Liver (tissue), 9 donors: Measurements from ENCODE around the gene RNU5D-1. TPM values are rescaled to one million over a fixed set of nuclear protein-coding genes. Genes with fewer than 3 reads are reported as not detected.

Experiments
- DNase-seq: peaks from one replicate; pipeline ENCODE4 v3.0.0-alpha.2; 2017; ENCODE audit warnings: low spot score
- H3K27ac ChIP-seq, 2 donors: one replicate each; pipeline ENCODE4 v1.7.0; 2013; ENCODE audit warnings: inconsistent platforms in 2 of 2, low read length in 2 of 2, control low read depth in 1 of 2, low read depth in 1 of 2, mild to moderate bottlenecking in 1 of 2
- H3K27me3 ChIP-seq, 4 donors: one replicate each; pipeline versions ENCODE4 v1.6.1 to v1.7.0; 2013; ENCODE audit warnings: low read length in 3 of 4, inconsistent platforms in 1 of 4, mild to moderate bottlenecking in 1 of 4, moderate library complexity in 1 of 4; ENCODE audit not compliant: control insufficient read depth in 4 of 4, insufficient read depth in 4 of 4
- H3K36me3 ChIP-seq, 4 donors: one replicate each; pipeline versions ENCODE4 v1.6.1 to v1.7.0; 2013; ENCODE audit warnings: low read length in 3 of 4, mild to moderate bottlenecking in 3 of 4, low read depth in 1 of 4, moderate library complexity in 1 of 4; ENCODE audit not compliant: control insufficient read depth in 4 of 4, insufficient read depth in 3 of 4
- H3K4me1 ChIP-seq, 4 donors: one replicate each; pipeline versions ENCODE4 v1.6.1 to v1.7.0; 2013; ENCODE audit warnings: low read length in 3 of 4, mild to moderate bottlenecking in 3 of 4, moderate library complexity in 1 of 4; ENCODE audit not compliant: control insufficient read depth in 4 of 4, insufficient read depth in 4 of 4
- H3K4me3 ChIP-seq, 3 donors: one replicate each; pipeline versions ENCODE4 v1.6.1 to v1.7.0; 2013; ENCODE audit warnings: low read length in 3 of 3, control low read depth in 1 of 3, low read depth in 1 of 3, mild to moderate bottlenecking in 1 of 3
- H3K9ac ChIP-seq, 2 donors: one replicate each; pipeline ENCODE4 v1.7.0; 2013; ENCODE audit warnings: low read length in 2 of 2, mild to moderate bottlenecking in 2 of 2, moderate library complexity in 2 of 2, control low read depth in 1 of 2, low read depth in 1 of 2
- H3K9me3 ChIP-seq, 4 donors: one replicate each; pipeline versions ENCODE4 v1.6.1 to v1.7.0; 2013; ENCODE audit warnings: low read length in 3 of 4; ENCODE audit not compliant: control insufficient read depth in 4 of 4
- EGR1 ChIP-seq, 2 donors: IDR thresholded peaks; 2 replicates each; pipeline ENCODE4 v1.6.1; 2016 to 2018; ENCODE audit warnings: antibody characterized with exemption in 2 of 2, low read depth in 2 of 2
- FOXA1 ChIP-seq: IDR thresholded peaks from 2 replicates; pipeline ENCODE4 v1.6.1; 2016; ENCODE audit warnings: antibody characterized with exemption
- FOXA2 ChIP-seq: IDR thresholded peaks from 2 replicates; pipeline ENCODE4 v1.6.1; 2016; ENCODE audit warnings: antibody characterized with exemption
- GABPA ChIP-seq, 2 donors: IDR thresholded peaks in 1 of 2; conservative IDR thresholded peaks in 1 of 2; 2 replicates each; pipeline ENCODE4 v1.6.1; 2016; ENCODE audit warnings: antibody characterized with exemption in 2 of 2, mild to moderate bottlenecking in 1 of 2, moderate library complexity in 1 of 2
- HNF4A ChIP-seq, 2 donors: conservative IDR thresholded peaks; 2 replicates each; pipeline ENCODE4 v1.6.1; 2016; ENCODE audit warnings: antibody characterized with exemption in 2 of 2, mild to moderate bottlenecking in 2 of 2
- HNF4G ChIP-seq: IDR thresholded peaks from 2 replicates; pipeline ENCODE4 v1.6.1; 2016; ENCODE audit warnings: antibody characterized with exemption
- JUND ChIP-seq, 2 donors: IDR thresholded peaks; 2 replicates each; pipeline ENCODE4 v1.6.1; 2016; ENCODE audit warnings: antibody characterized with exemption in 2 of 2
- NR2F2 ChIP-seq: IDR thresholded peaks from 2 replicates; pipeline ENCODE4 v1.6.1; 2016; ENCODE audit warnings: antibody characterized with exemption
- RAD21 ChIP-seq, 2 donors: IDR thresholded peaks; 2 replicates each; pipeline ENCODE4 v1.6.1; 2016; ENCODE audit warnings: antibody characterized with exemption in 2 of 2, mild to moderate bottlenecking in 2 of 2
- RXRA ChIP-seq, 2 donors: IDR thresholded peaks; 2 replicates each; pipeline ENCODE4 v1.6.1; 2017 to 2018; ENCODE audit warnings: antibody characterized with exemption in 2 of 2, mild to moderate bottlenecking in 1 of 2
- SP1 ChIP-seq: IDR thresholded peaks from 2 replicates; pipeline ENCODE4 v1.6.1; 2018; ENCODE audit warnings: antibody characterized with exemption, mild to moderate bottlenecking
- TAF1 ChIP-seq: conservative IDR thresholded peaks from 2 replicates; pipeline ENCODE4 v1.6.1; 2016; ENCODE audit warnings: antibody characterized with exemption, mild to moderate bottlenecking
- WGBS: extraction: QIAGEN DNeasy Blood & Tissue Kit; methylation state at CpG from one replicate; pipeline ENCODE4 v1.1.7; 2013; 5-methylcytosine and 5-hydroxymethylcytosine counted together
- polyA plus RNA-seq, 2 donors: library from polyadenylated mRNA; stranded (reverse) in 1 of 2; unstranded in 1 of 2; fragments of 200-250 nt in 1 of 2; fragments of >200 nt in 1 of 2; fragmentation: Nextera tagmentation in 1 of 2; extraction: Ambion mirVana in 1 of 2; gene quantifications; one replicate each; pipeline versions ENCODE4 v1.2.1 to v1.2.3, GENCODE V29; 2013 to 2015
- total RNA-seq, 2 donors: library from RNA; depleted of rRNA; stranded (reverse); fragments of >200 nt; gene quantifications; one replicate each; pipeline ENCODE4 v1.2.3, GENCODE V29; 2014
- TF ChIP-seq, protein P1 (sequence below): IDR thresholded peaks from 2 replicates; pipeline ENCODE4 v1.6.1; 2016; ENCODE audit warnings: antibody characterized with exemption, mild to moderate bottlenecking
- TF ChIP-seq, protein P2 (sequence below): IDR thresholded peaks from 2 replicates; pipeline ENCODE4 v1.6.1; 2016; ENCODE audit warnings: antibody characterized with exemption
- TF ChIP-seq, protein P3 (sequence below): fragments of 150-350 bp; IDR thresholded peaks from 2 replicates; pipeline ENCODE4 v1.5.1; 2017; ENCODE audit warnings: improper control_type of control experiment, low read depth, low read length; ENCODE audit not compliant: missing input control
- TF ChIP-seq, protein P4 (sequence below): IDR thresholded peaks from 2 replicates; pipeline ENCODE4 v1.6.1; 2016; ENCODE audit warnings: antibody characterized with exemption
- donor health status: healthy.
- donor health status: healthy.
- donor health status: healthy.
- donor health status: healthy.
- donor health status: healthy.

The RNU5D-1 gene
- total and polyA plus RNA-seq, 4 donors: not detected

DNA sequence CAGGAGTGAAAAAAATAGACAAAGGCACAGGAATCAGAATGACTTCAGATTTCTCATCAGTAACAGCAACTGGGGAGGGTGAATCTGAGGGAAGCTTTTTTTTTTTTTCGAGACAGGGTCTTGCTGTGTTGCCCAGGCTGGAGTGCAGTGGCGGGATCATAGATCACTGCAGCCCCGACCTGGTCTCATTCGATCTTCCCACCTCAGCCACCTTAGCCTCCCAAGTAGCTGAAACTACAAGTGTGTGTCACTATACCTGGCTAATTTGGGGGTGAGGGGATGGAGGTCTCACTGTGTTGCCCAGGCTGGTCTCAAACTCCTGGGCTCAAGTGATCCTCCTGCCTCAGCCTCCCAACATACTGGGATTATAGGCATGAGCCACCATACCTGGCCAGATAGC is 45.8 kb downstream of the RNU5D-1 start:
- no peaks in the 10 kb centered on the region for H3K36me3 ChIP-seq
- no peak for TF ChIP-seq JUND (IDR thresholded peaks at IDR 0.05)
- TF ChIP-seq, protein P1, sequence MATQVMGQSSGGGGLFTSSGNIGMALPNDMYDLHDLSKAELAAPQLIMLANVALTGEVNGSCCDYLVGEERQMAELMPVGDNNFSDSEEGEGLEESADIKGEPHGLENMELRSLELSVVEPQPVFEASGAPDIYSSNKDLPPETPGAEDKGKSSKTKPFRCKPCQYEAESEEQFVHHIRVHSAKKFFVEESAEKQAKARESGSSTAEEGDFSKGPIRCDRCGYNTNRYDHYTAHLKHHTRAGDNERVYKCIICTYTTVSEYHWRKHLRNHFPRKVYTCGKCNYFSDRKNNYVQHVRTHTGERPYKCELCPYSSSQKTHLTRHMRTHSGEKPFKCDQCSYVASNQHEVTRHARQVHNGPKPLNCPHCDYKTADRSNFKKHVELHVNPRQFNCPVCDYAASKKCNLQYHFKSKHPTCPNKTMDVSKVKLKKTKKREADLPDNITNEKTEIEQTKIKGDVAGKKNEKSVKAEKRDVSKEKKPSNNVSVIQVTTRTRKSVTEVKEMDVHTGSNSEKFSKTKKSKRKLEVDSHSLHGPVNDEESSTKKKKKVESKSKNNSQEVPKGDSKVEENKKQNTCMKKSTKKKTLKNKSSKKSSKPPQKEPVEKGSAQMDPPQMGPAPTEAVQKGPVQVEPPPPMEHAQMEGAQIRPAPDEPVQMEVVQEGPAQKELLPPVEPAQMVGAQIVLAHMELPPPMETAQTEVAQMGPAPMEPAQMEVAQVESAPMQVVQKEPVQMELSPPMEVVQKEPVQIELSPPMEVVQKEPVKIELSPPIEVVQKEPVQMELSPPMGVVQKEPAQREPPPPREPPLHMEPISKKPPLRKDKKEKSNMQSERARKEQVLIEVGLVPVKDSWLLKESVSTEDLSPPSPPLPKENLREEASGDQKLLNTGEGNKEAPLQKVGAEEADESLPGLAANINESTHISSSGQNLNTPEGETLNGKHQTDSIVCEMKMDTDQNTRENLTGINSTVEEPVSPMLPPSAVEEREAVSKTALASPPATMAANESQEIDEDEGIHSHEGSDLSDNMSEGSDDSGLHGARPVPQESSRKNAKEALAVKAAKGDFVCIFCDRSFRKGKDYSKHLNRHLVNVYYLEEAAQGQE: no peak
- no peak for TF ChIP-seq RAD21 (IDR thresholded peaks at IDR 0.05)
- TF ChIP-seq NR2F2: no peak
- TF ChIP-seq, protein P2, sequence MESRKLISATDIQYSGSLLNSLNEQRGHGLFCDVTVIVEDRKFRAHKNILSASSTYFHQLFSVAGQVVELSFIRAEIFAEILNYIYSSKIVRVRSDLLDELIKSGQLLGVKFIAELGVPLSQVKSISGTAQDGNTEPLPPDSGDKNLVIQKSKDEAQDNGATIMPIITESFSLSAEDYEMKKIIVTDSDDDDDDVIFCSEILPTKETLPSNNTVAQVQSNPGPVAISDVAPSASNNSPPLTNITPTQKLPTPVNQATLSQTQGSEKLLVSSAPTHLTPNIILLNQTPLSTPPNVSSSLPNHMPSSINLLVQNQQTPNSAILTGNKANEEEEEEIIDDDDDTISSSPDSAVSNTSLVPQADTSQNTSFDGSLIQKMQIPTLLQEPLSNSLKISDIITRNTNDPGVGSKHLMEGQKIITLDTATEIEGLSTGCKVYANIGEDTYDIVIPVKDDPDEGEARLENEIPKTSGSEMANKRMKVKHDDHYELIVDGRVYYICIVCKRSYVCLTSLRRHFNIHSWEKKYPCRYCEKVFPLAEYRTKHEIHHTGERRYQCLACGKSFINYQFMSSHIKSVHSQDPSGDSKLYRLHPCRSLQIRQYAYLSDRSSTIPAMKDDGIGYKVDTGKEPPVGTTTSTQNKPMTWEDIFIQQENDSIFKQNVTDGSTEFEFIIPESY: no peak
- TF ChIP-seq SP1: no peak
- TF ChIP-seq, protein P3, sequence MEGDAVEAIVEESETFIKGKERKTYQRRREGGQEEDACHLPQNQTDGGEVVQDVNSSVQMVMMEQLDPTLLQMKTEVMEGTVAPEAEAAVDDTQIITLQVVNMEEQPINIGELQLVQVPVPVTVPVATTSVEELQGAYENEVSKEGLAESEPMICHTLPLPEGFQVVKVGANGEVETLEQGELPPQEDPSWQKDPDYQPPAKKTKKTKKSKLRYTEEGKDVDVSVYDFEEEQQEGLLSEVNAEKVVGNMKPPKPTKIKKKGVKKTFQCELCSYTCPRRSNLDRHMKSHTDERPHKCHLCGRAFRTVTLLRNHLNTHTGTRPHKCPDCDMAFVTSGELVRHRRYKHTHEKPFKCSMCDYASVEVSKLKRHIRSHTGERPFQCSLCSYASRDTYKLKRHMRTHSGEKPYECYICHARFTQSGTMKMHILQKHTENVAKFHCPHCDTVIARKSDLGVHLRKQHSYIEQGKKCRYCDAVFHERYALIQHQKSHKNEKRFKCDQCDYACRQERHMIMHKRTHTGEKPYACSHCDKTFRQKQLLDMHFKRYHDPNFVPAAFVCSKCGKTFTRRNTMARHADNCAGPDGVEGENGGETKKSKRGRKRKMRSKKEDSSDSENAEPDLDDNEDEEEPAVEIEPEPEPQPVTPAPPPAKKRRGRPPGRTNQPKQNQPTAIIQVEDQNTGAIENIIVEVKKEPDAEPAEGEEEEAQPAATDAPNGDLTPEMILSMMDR: no peak
- TF ChIP-seq EGR1 (IDR thresholded peaks at IDR 0.05; ENCODE audit: low read depth in 2 of 2): no peak
- TF ChIP-seq GABPA (IDR thresholded peaks at IDR 0.05 in 1 of 2, conservative IDR thresholded peaks at IDR 0.05 in 1 of 2): no peak
- TF ChIP-seq RXRA (IDR thresholded peaks at IDR 0.05): no peak
- H3K4me1 ChIP-seq: peaks cover 5 to 19% (median 7%) of the 10 kb centered on the region in 4 donors
- H3K4me3 ChIP-seq: no peak overlapping the region
- H3K9me3 ChIP-seq: no peaks in the 10 kb centered on the region
- no peak for DNase-seq
- no peak overlapping the region for H3K9ac ChIP-seq
- WGBS: 93% methylated on average over 4 of the region's 4 CpGs
- no peaks in the 10 kb centered on the region for H3K27me3 ChIP-seq
- H3K27ac ChIP-seq: no peak overlapping the region

DNA sequence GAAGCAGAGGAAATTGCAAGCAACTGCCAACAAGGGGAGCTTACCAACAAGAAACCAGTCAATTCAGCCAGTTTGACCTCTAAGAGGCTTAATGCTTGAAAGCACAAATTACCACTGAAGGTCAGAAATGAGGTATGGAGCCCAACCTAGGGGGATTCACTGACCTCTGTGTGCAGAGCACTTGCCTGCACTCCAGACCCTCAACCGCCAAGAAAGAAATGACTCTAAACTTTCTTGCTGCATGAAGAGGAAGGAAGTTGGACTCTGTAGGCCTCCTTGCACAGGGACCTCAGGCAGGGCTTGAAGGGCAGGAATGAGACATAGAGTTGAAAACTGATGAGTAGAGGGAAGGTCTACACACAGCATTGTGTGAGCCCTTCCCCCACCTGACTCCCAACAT is 46.4 kb downstream of the RNU5D-1 start:
- no peaks in the 10 kb centered on the region for H3K27me3 ChIP-seq
- peak overlapping the region in 1 of 2 donors; percentile 7 for H3K27ac ChIP-seq
- H3K9me3 ChIP-seq: no peaks in the 10 kb centered on the region
- TF ChIP-seq TAF1: no peak
- TF ChIP-seq, protein P3: no peak
- TF ChIP-seq FOXA2: no peak
- no peak for TF ChIP-seq FOXA1
- no peak for TF ChIP-seq EGR1 (IDR thresholded peaks at IDR 0.05; ENCODE audit: low read depth in 2 of 2)
- no peak for TF ChIP-seq GABPA (IDR thresholded peaks at IDR 0.05 in 1 of 2, conservative IDR thresholded peaks at IDR 0.05 in 1 of 2)
- no peak for TF ChIP-seq HNF4G
- TF ChIP-seq, protein P2: no peak
- TF ChIP-seq, protein P1: no peak
- no peak for TF ChIP-seq NR2F2
- TF ChIP-seq HNF4A (conservative IDR thresholded peaks at IDR 0.05): no peak
- TF ChIP-seq RXRA (IDR thresholded peaks at IDR 0.05): no peak
- TF ChIP-seq, protein P4, sequence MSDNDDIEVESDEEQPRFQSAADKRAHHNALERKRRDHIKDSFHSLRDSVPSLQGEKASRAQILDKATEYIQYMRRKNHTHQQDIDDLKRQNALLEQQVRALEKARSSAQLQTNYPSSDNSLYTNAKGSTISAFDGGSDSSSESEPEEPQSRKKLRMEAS: no peak
- no peak for TF ChIP-seq SP1
- no peaks in the 10 kb centered on the region for H3K36me3 ChIP-seq
- H3K9ac ChIP-seq: no peak overlapping the region
- 75% methylated on average over 1 of the region's 1 CpG for WGBS
- DNase-seq: no peak
- peaks cover 6 to 25% (median 11%) of the 10 kb centered on the region in 4 donors for H3K4me1 ChIP-seq
- no peak overlapping the region for H3K4me3 ChIP-seq
